GM18868 (cell line): ENCODE data around the gene PSKH1.
A peak's percentile ranks its signal among the peaks of the same experiment; 100 is the strongest.

Experiments used
- ATAC-seq: cut with Tn5 transposase; IDR thresholded peaks from one replicate; pipeline ENCODE4 v1.9.1; 2021; ENCODE audit warnings: mild to moderate bottlenecking, moderate library complexity; ENCODE audit not compliant: unreplicated experiment

The PSKH1 gene

GRCh38 chr16:67923414-67924116 lies 30.5 kb downstream of the PSKH1 start:
- ATAC-seq: no peak

GRCh38 chr16:67924140-67924906 lies 31.3 kb downstream of the PSKH1 start:
- ATAC-seq: no peak

GRCh38 chr16:67926181-67926750 lies 33.2 kb downstream of the PSKH1 start:
- no peak for ATAC-seq

GRCh38 chr16:67927131-67927941 lies 34.3 kb downstream of the PSKH1 start:
- no peak for ATAC-seq

- no peak for ATAC-seq
Measured at GRCh38 chr16:67928147-67928546, 35.1 kb downstream of the PSKH1 start.

GRCh38 chr16:67928561-67929364 lies 35.7 kb downstream of the PSKH1 start:
- no peak for ATAC-seq

GRCh38 chr16:67930191-67930590 lies 37.1 kb downstream of the PSKH1 start:
- no peak for ATAC-seq

- ATAC-seq: no peak
Measured at GRCh38 chr16:67930678-67931211, 37.7 kb downstream of the PSKH1 start.

GRCh38 chr16:67931712-67932461 lies 38.8 kb downstream of the PSKH1 start, which contains the start of gene CTRL:
Gene CTRL, minus strand, starts transcription at chr16:67931862. Its CDS starts 10 bp downstream, at chr16:67931852.
- no peak for ATAC-seq

- no peak for ATAC-seq
Measured at GRCh38 chr16:67932462-67932840, 39.4 kb downstream of the PSKH1 start.

- ATAC-seq: no peak
Measured at GRCh38 chr16:67933805-67934204, 40.8 kb downstream of the PSKH1 start.

- ATAC-seq: no peak
Measured at GRCh38 chr16:67934306-67935100, 41.4 kb downstream of the PSKH1 start.

- ATAC-seq: no peak
Measured at GRCh38 chr16:67935101-67935401, 42.0 kb downstream of the PSKH1 start.

- ATAC-seq: peak; percentile 92
Measured at GRCh38 chr16:67935402-67936123, 42.5 kb downstream of the PSKH1 start.

- no peak for ATAC-seq
Measured at GRCh38 chr16:67936124-67936879, 43.2 kb downstream of the PSKH1 start, which contains the start of gene PSMB10. Gene PSMB10, minus strand, starts transcription at chr16:67936850. Its CDS starts 101 bp downstream, at chr16:67936749.

- ATAC-seq: peak; percentile 63
Measured at GRCh38 chr16:67936880-67937605, 44.0 kb downstream of the PSKH1 start.
